ENCODE data around the gene SYTL1.

SYTL1 gene

GRCh38 chr1:27392096-27392777, 50.4 kb downstream of the SYTL1 start, which contains the start of gene GPR3:
Gene GPR3 (plus strand): TSS chr1:27392622. CDS start chr1:27393799, 1,177 bp downstream.
- DNase-seq: peak; percentile 90 to 96

- no peak for DNase-seq
Observed at GRCh38 chr1:27392778-27393635, 51.2 kb downstream of the SYTL1 start.

GRCh38 chr1:27393641-27394281, 51.9 kb downstream of the SYTL1 start:
- no peak for DNase-seq

- DNase-seq: no peak
Observed at GRCh38 chr1:27394282-27394658, 52.4 kb downstream of the SYTL1 start.

- DNase-seq: no peak
Observed at GRCh38 chr1:27394925-27395324, 53.1 kb downstream of the SYTL1 start.

- DNase-seq: peak; percentile 76
Observed at GRCh38 chr1:27395441-27396195, 53.8 kb downstream of the SYTL1 start.

GRCh38 chr1:27397110-27397509, 55.3 kb downstream of the SYTL1 start:
- DNase-seq: no peak

- DNase-seq: no peak
Observed at GRCh38 chr1:27397749-27398148, 55.9 kb downstream of the SYTL1 start.

- no peak for DNase-seq
Observed at GRCh38 chr1:27398405-27399149, 56.8 kb downstream of the SYTL1 start.

GRCh38 chr1:27399251-27400025, 57.6 kb downstream of the SYTL1 start:
- DNase-seq: no peak

- DNase-seq: no peak
Observed at GRCh38 chr1:27400082-27400962, 58.5 kb downstream of the SYTL1 start.

GRCh38 chr1:27400963-27401341, 59.1 kb downstream of the SYTL1 start:
- DNase-seq: no peak

GRCh38 chr1:27402349-27402754, 60.5 kb downstream of the SYTL1 start:
- no peak for DNase-seq

- no peak for DNase-seq
Observed at GRCh38 chr1:27403065-27403726, 61.4 kb downstream of the SYTL1 start.
